NCI-H146 treated with DMSO at 0.1 percent for 48 hours (cell line): ENCODE measurements around the gene TENM3.
"Not testable (repeated sequence)": the region's sequence is repeated elsewhere in the genome, so short reads cannot be mapped to it uniquely, and the experiment has no call there.

Experiments
- DNase-seq: peaks from one replicate; lab custom pipeline; 2025; ENCODE audit not compliant: unreplicated experiment; lab: John Stamatoyannopoulos, UW

Gene TENM3

DNA sequence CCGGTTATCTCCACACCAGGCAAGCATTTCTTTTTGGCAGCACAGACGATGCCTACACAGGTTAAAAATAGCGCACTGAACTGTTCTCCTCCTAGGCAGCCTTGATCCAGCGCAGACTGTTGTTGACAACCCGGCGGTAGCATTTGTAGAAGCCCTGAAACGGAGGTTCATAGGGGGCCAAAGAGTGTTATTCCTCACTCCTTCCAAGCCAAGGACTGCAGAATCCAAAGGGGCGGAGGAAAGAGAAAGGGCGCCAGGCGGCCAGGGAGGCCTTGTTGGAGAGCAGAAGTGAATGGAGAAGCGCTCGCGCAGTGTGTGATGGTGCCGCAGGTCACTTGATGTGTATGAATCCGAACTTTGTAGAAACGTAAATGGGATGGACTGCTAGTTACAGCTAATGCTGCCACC, 82.7 kb downstream of the TENM3 start:
- DNase-seq, result no peak

DNA sequence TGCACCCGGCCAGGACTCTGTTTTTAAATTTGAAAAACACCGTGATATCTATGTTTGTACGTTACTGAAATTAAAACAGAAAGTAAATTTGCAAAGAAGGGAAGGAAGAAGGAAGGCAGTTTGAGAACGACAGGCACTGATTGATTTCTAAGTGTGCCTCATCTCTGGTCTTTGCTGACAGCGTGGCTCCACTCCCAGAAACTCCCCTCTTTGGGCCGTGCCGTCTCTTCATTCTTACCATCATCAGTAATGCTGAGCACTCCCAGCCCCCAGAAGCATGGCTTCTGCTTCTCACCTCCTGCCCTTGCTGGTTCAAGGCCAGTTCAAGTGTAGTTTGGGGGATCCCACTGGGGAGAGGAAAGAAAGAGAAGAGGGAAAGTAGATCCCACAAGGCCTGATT, 85.3 kb downstream of the TENM3 start:
- no peak for DNase-seq

DNA sequence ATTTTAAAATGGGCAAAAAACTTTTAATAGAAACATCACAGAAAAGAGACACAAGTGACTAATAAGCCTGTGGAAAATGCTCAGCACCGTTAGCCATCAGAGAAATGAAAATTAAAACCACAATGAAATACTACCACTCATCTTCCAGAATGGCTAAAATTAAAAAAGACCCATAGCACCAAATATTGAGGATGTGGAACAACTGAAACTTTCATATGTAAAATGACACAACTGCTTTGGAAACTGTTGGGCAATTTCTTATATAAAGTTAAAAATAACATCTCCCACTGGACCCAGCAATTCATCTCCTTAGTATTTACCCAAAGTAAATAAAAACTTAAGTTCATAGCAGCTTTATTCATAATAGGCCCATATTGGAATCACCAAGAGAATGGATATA, 94.2 kb downstream of the TENM3 start:
- DNase-seq, result no peak

DNA sequence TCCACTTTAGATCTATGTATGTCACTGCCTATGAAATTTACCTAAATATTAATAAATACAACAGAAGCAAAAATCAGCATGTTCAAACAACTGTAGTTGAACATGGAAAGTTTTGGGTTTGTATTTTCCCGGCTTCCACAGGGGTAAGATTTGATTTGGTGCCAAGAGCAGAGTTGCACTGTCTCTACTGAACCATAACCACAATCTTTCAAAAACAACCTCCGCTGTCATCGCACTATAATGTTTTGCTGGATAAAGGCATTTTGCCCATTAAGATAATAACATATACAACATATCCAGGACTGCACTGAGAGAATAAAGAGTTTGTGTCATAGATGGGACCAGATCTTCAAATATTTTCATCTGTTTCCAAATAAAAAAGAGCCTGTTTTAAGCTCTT, 94.9 kb downstream of the TENM3 start:
- DNase-seq, result no peak

- no peak for DNase-seq
Measured at GRCh38 chr4:182338746-182339145, 95.5 kb downstream of the TENM3 start.

GRCh38 chr4:182339221-182339641, 96.0 kb downstream of the TENM3 start:
- DNase-seq, result no peak

- no peak for DNase-seq
Measured at GRCh38 chr4:182343453-182343852, 100.3 kb downstream of the TENM3 start.

- no peak for DNase-seq
Measured at GRCh38 chr4:182344968-182345367, 101.8 kb downstream of the TENM3 start.

- DNase-seq, result no peak
Measured at GRCh38 chr4:182346250-182346649, 103.0 kb downstream of the TENM3 start.

- no peak for DNase-seq
Measured at GRCh38 chr4:182346675-182347375, 103.6 kb downstream of the TENM3 start.

- no peak for DNase-seq
Measured at GRCh38 chr4:182348779-182349326, 105.7 kb downstream of the TENM3 start.

DNA sequence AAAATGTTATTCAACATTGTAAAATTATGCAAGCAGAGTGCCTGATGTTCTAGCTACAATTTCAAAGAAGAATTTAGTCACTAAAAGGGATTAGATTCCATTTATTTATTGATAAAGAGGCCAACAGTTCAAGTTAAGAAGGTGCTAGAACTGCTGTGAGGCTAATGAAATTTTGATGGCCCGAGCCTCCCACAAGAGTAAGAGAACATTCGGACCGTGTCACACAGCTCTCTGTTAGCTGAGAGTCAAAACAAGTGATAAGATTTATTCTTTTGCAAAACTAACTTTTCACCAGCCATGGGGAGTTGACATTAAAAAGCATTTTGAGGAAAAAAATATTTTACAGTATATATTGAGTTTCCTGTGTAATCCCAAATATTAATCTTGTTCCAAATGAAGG, 106.8 kb downstream of the TENM3 start:
- no peak for DNase-seq

DNA sequence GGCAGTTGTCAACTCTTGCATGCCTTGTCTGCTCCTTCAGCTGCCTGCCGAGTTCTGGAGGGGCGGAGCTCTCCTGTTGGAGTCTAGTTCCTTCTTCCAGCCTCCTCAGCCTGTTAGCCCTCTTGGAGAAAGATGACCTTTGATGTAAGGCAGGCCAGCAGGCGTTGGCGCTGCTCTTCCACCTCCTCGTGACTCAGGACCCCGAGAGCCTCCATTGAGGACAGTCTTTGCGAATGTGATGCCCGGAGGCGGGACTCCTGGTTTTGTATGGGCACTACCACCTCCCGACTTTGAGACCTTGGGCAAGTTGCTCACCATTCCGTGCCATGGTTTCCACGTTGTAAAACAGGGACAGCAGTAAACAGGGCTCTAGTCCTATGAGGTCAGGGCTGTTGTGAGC, 108.3 kb downstream of the TENM3 start:
- DNase-seq, result no peak

DNA sequence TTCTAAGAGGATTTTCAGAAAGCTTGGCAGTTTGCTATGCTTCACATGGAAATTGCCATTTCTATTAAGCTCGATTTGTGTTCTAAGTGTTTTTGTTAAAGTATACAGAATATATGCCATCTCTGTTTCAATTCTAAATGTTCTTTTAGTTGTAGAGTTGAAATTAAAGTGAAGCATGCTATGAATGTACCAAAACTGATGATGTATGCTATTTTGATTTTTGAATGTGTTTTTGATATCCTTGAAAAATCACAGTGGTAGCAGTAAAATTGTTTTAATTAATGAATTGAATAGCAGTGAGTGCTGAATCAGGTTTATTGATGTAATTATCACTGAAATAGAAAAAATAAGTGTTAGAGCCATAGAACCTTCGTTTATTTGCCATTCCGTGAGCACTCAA, 110.9 kb downstream of the TENM3 start:
- DNase-seq, result no peak

GRCh38 chr4:182354867-182355266, 111.7 kb downstream of the TENM3 start:
- no peak for DNase-seq

GRCh38 chr4:182367153-182367552, 124.0 kb downstream of the TENM3 start:
- DNase-seq, result no peak

GRCh38 chr4:182369211-182369610, 126.0 kb downstream of the TENM3 start:
- DNase-seq, result no peak

DNA sequence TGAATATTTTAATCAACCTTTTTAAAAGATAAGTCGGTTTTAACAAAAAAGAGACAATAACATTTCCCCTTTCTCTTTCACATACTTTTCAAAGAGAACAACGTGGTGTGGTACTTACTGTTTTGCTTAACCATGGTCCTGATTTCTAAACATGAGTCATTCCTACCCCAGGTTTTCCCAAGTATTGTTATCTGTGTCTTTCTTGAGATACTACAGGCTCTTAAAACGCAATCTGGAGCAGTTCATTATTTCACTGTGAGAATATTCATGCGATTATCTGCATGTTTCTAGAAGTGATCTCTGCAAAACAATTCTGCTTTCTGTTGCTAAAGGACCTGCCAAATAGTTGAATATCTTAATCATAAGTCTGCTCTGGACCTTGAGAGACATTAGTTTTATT, 127.3 kb downstream of the TENM3 start:
- DNase-seq, result no peak

DNA sequence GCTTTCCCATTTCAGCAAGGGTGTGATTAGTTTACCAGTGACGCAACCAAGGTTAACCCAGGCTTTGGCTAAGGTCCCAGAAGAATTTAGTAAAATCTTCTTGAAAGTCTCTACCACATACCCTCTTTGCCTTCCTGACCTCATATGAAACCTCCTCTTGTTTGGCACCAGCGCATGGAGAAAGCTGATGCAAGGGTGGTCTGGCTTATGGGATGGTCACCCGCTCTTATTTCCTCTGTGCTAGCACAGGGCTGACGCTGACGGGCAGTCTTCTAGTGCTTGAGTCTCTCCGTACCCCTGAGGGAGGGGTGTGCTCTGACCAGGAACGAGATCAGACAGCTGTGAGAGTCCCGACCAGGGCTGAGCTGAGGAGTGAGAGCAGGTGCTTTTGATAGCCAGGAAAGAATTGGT, 137.6 kb downstream of the TENM3 start:
- no peak for DNase-seq

- no peak for DNase-seq
Measured at GRCh38 chr4:182382941-182383340, 139.7 kb downstream of the TENM3 start.

DNA sequence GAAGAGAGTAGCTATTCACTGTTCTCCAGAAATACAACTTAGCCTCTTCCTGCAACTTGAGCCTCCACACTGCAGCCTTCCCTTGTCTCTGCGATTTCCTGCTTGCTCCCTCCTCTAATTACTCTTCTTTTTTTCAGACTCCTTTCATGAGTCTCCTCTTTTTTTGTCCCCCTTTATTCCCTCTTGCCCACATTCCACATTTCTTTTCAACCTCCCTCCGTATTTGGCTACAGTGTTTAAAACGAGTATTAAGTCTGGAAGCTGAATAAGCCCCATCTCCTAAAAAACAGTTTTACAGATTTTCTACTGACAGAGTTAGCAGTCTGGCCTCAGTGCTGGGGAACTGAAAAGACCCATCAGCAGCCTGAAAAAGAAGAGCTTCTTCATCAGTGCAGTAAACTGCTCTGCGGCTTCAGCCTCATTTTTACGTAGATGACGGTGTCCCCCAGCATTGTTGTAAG, 141.5 kb downstream of the TENM3 start:
- DNase-seq, result no peak

DNA sequence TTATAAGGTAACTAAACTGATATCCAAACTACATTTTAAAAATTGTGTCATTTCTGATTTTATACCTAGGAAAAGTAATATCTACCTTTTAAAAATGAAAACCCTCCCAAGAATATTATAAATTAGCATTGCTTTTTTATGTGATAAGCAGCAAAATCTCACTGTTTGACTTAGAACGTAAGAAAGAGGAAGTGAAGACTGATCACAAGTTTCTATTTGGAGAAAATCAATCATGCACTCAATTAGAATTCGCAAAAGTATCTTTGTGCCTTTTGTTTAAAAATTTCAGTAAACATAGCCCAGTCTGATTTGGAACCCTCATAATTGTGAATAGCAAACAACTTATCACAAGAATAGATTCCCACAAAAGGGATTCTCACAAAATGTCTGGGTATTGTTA, 142.7 kb downstream of the TENM3 start:
- DNase-seq, result no peak

DNA sequence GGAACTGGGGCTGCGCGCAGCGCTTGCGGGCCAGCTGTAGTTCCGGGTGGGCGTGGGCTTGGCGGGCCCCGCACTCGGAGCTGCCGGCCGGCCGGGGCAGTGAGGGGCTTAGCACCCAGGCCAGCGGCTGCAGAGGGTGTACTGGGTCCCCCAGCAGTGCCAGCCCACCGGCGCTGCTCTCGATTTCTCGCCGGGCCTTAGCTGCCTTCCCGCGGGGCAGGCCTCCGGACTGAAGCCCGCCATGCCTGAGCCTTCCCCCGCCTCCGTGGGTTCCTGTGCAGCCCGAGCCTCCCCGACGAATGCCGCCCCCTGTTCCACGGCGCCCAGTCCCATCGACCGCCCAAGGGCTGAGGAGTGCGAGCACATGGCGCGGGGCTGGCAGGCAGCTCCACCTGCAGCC, 143.4 kb downstream of the TENM3 start:
- not testable (repeated sequence) for DNase-seq
